ENCODE measurements around the gene PBX4.

GRCh38 chr19:19610376-19611202, 7.9 kb downstream of the PBX4 start:
- TF ChIP-seq CTCF (IDR thresholded peaks at IDR 0.05; ENCODE audit: poor library complexity) (no peak), EZH2phosphoT487 (IDR thresholded peaks at IDR 0.05; ENCODE audit: low read depth, severe bottlenecking, unreplicated experiment) (no peak), EZH2 (IDR thresholded peaks at IDR 0.05; ENCODE audit: borderline replicate concordance) (no peak)

Measured in hepatocyte (in vitro differentiated cells).